H1 (cell line): ENCODE results near the gene DPYD. TPM values are rescaled to one million over a fixed set of nuclear protein-coding genes. Genes with fewer than 3 reads are reported as not detected.

Source experiments
- polyA plus RNA-seq, 7 experiments: library from polyadenylated mRNA; depleted of rRNA in 3 of 7; stranded (reverse) in 5 of 7; unstranded in 2 of 7; fragments of >200 nt in 5 of 7; fragments of 200-250 nt in 2 of 7; gene quantifications; 1 replicate in 5 of 7; 2 replicates in 1 of 7; 4 replicates in 1 of 7; pipeline versions ENCODE4 v1.2.1 to v1.2.3, GENCODE V29; 2011 to 2013; ENCODE audit warnings: missing spikeins in 2 of 7, mixed read lengths in 2 of 7
- total RNA-seq: library from RNA; stranded (reverse); fragmentation: NEBNext Ultra II Directional; extraction: Animal tissue kit (Norgen Biotek cat#: 25700); gene quantifications from 2 replicates; pipeline ENCODE4 v1.2.1, GENCODE V29; 2021
- TF ChIP-seq, protein P1 (sequence below): IDR thresholded peaks from 2 replicates; pipeline ENCODE4 v1.6.1; 2012; ENCODE audit warnings: inconsistent platforms
- TF ChIP-seq, protein P2 (sequence below): IDR thresholded peaks from 2 replicates; pipeline ENCODE4 v1.6.1; 2012; ENCODE audit warnings: inconsistent platforms

The DPYD gene
- total and polyA plus RNA-seq, 2 of the 8 experiments (the other 6 are each of a cell fraction or from before 2014, with no cell fraction given): 0.29 to 0.73 TPM

DNA sequence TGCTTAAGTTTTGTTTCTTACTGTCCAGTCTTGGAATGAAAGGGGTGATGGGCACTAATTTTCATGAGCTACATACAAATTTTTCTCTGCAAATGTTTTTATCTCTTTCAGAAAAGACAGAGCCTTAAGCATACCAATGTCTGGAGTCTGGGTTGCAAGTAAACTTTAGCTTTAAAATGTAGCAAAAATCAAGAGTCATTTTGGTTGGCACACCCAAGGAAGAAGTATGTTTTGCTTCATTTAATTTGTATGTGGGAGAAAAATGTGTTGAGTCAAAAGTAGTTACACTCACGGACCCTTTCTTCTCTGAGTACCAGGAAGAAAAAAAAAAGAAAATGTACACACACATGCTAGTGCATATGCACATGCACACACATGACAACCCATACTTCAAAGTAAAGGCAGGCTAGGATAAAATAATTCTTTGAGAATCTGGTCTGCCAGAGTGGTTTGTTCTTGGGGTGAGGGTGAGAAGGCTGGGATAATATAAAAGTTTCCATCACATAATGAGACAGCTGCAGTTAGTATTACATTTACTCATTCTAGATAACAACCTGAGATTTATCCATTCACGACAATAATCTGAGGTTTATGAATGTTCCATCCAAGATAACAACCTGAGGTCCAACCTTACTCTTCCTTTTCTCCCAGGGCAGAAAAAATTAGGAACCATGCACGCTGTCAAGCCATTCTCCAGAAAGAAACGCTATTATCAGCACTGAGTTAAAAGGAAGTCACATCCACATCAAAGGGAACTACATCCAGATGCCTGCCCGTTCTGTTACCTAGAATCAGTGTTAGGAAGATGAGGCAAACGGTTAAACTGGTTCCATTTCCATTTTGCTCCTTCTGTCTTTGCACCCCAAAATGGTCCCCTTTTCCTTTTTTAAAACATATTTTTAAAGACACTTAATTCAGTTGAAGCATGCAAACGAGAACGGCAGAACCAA lies 9.3 kb downstream of the DPYD start (continued):
- TF ChIP-seq, protein P1, sequence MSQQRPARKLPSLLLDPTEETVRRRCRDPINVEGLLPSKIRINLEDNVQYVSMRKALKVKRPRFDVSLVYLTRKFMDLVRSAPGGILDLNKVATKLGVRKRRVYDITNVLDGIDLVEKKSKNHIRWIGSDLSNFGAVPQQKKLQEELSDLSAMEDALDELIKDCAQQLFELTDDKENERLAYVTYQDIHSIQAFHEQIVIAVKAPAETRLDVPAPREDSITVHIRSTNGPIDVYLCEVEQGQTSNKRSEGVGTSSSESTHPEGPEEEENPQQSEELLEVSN: no peak
- TF ChIP-seq, protein P2, sequence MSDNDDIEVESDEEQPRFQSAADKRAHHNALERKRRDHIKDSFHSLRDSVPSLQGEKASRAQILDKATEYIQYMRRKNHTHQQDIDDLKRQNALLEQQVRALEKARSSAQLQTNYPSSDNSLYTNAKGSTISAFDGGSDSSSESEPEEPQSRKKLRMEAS: no peak
- TF ChIP-seq, all 59 proteins: peak for 0
